ENCODE data around the gene IGSF23. TPM values are rescaled to one million over a fixed set of nuclear protein-coding genes. Genes with fewer than 3 reads are reported as not detected.
"Not testable (repeated sequence)": the region's sequence is repeated elsewhere in the genome, so short reads cannot be mapped to it uniquely, and the experiment has no call there.

Gene IGSF23
- total and polyA plus RNA-seq, 7 donors = not detected

DNA sequence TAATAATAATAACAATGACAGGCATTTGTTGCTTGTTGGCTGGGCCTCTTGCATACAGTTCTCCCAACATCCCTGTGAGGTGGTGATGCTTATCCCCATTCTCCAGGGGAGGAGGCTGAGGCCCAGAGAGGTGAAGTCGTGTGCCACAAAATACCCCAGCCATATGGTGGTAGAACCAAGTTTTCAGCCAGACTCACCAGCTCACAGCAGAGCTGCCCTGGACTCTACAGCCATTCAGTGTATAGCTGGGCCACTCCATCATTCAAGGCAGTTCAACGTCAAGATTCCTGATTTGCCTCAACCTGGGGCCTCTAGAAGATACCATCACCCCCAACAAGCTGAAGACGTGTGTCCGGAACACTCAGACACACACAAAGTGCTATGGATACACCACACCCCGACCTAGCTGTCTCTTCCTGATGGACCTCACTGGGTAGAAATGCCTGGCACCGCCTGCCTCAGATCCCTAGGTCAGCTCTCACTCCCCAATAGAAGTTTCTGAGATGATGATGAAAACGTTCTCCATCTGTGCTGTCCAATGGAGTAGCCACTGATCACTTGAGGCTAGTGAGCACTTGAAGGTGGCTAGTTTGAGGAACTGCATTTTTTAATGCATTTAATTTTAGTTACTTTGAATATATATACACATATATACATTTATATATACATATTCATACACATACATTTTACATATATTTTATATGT lies 53.6 kb downstream of the IGSF23 start:
- intact Hi-C loops (cut with DNase I) = no loop called here
- TF ChIP-seq POLR2A (IDR thresholded peaks at IDR 0.05) (no peak), POLR2AphosphoS5 (IDR thresholded peaks at IDR 0.05) (no peak), EP300 (IDR thresholded peaks at IDR 0.05) (no peak)
- TF ChIP-seq, protein P1, sequence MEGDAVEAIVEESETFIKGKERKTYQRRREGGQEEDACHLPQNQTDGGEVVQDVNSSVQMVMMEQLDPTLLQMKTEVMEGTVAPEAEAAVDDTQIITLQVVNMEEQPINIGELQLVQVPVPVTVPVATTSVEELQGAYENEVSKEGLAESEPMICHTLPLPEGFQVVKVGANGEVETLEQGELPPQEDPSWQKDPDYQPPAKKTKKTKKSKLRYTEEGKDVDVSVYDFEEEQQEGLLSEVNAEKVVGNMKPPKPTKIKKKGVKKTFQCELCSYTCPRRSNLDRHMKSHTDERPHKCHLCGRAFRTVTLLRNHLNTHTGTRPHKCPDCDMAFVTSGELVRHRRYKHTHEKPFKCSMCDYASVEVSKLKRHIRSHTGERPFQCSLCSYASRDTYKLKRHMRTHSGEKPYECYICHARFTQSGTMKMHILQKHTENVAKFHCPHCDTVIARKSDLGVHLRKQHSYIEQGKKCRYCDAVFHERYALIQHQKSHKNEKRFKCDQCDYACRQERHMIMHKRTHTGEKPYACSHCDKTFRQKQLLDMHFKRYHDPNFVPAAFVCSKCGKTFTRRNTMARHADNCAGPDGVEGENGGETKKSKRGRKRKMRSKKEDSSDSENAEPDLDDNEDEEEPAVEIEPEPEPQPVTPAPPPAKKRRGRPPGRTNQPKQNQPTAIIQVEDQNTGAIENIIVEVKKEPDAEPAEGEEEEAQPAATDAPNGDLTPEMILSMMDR (IDR thresholded peaks at IDR 0.05) = no peak
- Histone ChIP-seq H3K27me3 (no peaks in the 10 kb centered on the region), H3K4me1 (no peaks in the 10 kb centered on the region), H3K4me3 (no peak overlapping the region), H3K27ac (no peak overlapping the region), H3K9me3 (no peaks in the 10 kb centered on the region), H3K36me3 (peaks cover 0 to 15% (median 8%) of the 10 kb centered on the region in 4 donors)
- DNase-seq = no peak
- 85 to 86% methylated on average over 7 of the region's 7 CpGs for WGBS, 2 donors

DNA sequence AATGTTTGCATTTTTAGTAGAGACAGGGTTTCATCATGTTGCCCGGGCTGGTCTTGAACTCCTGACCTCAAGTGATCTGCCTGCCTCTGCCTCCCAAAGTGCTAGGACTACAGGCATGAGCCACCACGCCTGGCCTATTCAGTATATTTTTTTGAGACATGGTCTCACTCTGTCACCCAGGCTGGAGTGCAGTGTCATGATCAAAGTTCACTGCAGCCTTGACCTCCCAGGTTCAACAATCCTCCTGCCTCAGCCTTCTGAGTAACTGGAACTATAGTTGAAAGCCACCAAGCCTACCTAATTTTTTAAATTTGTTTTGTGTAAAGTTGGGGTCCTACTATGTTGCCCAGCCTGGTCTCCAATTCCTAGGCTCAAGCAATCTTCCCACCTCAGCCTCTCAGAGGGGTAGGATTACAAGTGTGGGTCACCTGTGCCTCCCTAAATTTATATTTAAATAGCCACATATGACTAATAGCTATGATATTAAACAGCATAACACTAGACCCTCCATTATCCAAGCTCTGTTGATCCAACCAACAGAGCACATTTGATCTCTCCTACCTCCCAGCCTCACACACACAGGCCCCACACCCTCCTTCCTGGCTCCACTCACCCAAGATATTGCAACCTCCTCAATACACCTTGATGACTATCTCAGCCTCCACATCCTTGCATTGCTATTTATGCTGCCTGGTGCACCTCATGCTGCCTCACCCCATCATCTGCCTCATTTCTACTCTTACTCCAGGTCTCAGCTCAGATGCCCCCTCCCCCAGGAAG lies 55.8 kb downstream of the IGSF23 start:
- 80 to 92% methylated on average over 2 of the region's 2 CpGs for WGBS, 2 donors
- no peak for DNase-seq
- no peak overlapping the region for H3K4me3 ChIP-seq
- no peaks in the 10 kb centered on the region for H3K9me3 ChIP-seq
- TF ChIP-seq POLR2AphosphoS5 (IDR thresholded peaks at IDR 0.05) (no peak), EP300 (IDR thresholded peaks at IDR 0.05) (no peak)
- no peaks in the 10 kb centered on the region for H3K36me3 ChIP-seq
- intact Hi-C loops (cut with DNase I) = no loop called here
- no peaks in the 10 kb centered on the region for H3K27me3 ChIP-seq
- H3K27ac ChIP-seq = no peak overlapping the region
- no peaks in the 10 kb centered on the region for H3K4me1 ChIP-seq

DNA sequence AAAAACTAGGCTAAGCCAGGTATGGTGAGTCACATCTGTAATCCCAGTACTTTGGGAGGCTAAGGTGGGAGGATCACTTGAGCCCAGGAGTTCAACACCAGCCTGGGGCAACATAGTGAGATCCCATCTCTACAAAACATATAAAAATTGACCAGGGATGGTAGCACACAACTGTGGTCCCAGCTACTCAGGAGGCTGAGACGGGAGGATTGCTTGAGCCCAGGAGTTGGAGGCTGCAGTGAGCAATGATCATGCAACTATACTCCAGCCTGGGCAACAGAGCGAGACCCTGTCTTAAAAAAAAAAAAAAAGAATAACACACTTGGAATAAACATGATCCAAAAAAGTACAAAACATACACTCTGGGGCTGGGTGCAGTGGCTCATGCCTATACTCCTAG lies 56.7 kb downstream of the IGSF23 start:
- H3K27me3 ChIP-seq; H3K4me3 ChIP-seq; H3K36me3 ChIP-seq; H3K9me3 ChIP-seq; H3K27ac ChIP-seq; H3K4me1 ChIP-seq; intact Hi-C loops (cut with DNase I); DNase-seq: not testable (repeated sequence)
- 97 to 99% methylated on average over 2 of the region's 2 CpGs for whole genome bisulfite sequencing, 2 donors

DNA sequence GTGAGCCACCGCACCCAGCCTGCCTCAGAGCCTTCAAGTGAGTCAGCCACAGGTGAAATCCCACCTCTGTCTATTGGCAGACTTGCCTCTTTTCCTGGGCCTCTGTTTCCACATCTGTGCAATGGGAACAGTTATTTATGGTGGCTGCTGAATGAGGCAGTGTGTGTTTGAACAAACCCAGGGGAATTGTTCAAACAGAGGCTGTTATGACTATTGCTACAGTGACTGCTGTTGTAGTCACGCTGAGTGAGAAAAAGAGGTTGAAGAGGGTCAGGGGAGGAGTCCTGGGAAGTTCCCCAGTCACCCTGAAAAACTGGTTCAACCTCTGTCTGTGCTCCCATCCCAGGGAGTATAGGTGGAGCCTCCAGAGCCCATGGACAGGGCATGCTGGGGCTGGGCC lies 58.0 kb downstream of the IGSF23 start, which contains the start of gene CEACAM19:
CEACAM19 (plus strand) TSS at position 83 of the 400 bp plus-strand sequence. CDS start 450 bp downstream, outside the sequence.
- H3K27ac ChIP-seq = no peak within 1 kb of the TSS
- no peaks in the 10 kb centered on the region for H3K27me3 ChIP-seq
- WGBS, 2 donors = 56 to 72% methylated on average over 2 of the region's 2 CpGs
- no peaks in the 10 kb centered on the region for H3K4me1 ChIP-seq
- H3K4me3 ChIP-seq = no peak within 1 kb of the TSS
- H3K9me3 ChIP-seq = no peaks in the 10 kb centered on the region
- H3K36me3 ChIP-seq = no peaks in the 10 kb centered on the region
- intact Hi-C loops (cut with DNase I) = no loop called here
- TF ChIP-seq POLR2A (IDR thresholded peaks at IDR 0.05) = no peak
- no peak for TF ChIP-seq POLR2AphosphoS5 (IDR thresholded peaks at IDR 0.05)
- DNase-seq = no peak

DNA sequence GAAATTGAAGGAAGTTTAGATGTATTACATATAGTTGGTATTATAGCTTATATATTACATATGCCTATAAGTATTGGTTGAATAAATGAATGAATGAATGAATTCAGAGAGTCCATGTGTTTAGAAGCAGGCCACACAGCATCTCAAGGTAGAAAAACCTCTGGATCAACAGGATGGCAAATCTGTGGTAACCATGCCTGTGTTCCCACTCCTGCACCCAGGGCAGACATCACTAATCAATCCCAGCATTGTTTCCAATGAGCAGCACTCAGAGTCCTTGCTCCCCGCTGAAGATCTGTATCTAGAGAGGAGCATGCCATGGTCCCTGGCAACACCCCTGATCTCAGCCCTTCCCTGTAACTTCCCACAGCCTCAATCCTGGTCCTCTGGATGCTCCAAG lies 58.9 kb downstream of the IGSF23 start:
- 84 to 88% methylated on average over 1 of the region's 1 CpG for WGBS, 2 donors
- H3K27me3 ChIP-seq = no peaks in the 10 kb centered on the region
- H3K4me3 ChIP-seq = no peak overlapping the region
- no peak for DNase-seq
- H3K4me1 ChIP-seq = no peaks in the 10 kb centered on the region
- intact Hi-C loops (cut with DNase I) = no loop called here
- no peak overlapping the region for H3K27ac ChIP-seq
- TF ChIP-seq, protein P1 (IDR thresholded peaks at IDR 0.05) = no peak
- no peak for TF ChIP-seq POLR2AphosphoS5 (IDR thresholded peaks at IDR 0.05)
- TF ChIP-seq EP300 (IDR thresholded peaks at IDR 0.05) = no peak
- no peak for TF ChIP-seq POLR2A (IDR thresholded peaks at IDR 0.05)
- no peaks in the 10 kb centered on the region for H3K36me3 ChIP-seq
- H3K9me3 ChIP-seq = no peaks in the 10 kb centered on the region

DNA sequence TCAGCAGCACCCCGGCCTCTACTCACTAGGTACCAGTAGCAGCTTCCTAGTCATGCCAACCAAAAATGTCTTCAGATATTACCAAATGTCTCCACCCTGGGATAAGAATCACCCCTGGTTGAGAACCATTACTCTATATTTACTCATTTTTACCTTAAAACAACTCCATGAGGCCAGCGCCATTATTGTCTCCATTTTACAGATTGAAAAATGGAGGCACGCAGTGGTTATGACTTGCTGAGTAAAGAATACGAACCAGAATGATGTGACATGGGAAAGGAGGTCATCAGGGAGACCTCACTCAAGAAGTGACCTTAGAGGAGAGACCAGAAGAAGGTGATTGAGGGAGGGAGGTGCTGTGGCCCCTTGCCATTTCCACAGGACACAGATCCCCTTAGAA lies 60.1 kb downstream of the IGSF23 start:
- H3K9me3 ChIP-seq = no peaks in the 10 kb centered on the region
- no peak for DNase-seq
- no peaks in the 10 kb centered on the region for H3K27me3 ChIP-seq
- intact Hi-C loops (cut with DNase I) = no loop called here
- no peak overlapping the region for H3K27ac ChIP-seq
- H3K4me3 ChIP-seq = no peak overlapping the region
- TF ChIP-seq EP300 (IDR thresholded peaks at IDR 0.05) (no peak), POLR2A (IDR thresholded peaks at IDR 0.05) (no peak)
- no peaks in the 10 kb centered on the region for H3K4me1 ChIP-seq
- 92 to 93% methylated on average over 4 of the region's 4 CpGs for WGBS, 2 donors
- H3K36me3 ChIP-seq = no peaks in the 10 kb centered on the region

Measured in sigmoid colon (tissue), 7 donors.